NOMO-1 treated with dmso at 0.1 percent for 144 hours (cell line): ENCODE data around the gene PDE11A.

Experiments used
- DNase-seq: peaks from one replicate; lab custom pipeline; 2025; ENCODE audit not compliant: unreplicated experiment; lab: John Stamatoyannopoulos, UW

Gene PDE11A

GRCh38 chr2:177584030-177584692, 488.4 kb downstream of the PDE11A start:
- DNase-seq: no peak

GRCh38 chr2:177582000-177582399, 490.6 kb downstream of the PDE11A start:
- no peak for DNase-seq

- DNase-seq: no peak
These were observed 493.0 kb downstream of the PDE11A start for GRCh38 chr2:177579486-177580036.

GRCh38 chr2:177578454-177578853, 494.1 kb downstream of the PDE11A start:
- DNase-seq: no peak

GRCh38 chr2:177577075-177577474, 495.5 kb downstream of the PDE11A start:
- no peak for DNase-seq

GRCh38 chr2:177575358-177575757, 497.2 kb downstream of the PDE11A start:
- no peak for DNase-seq

- DNase-seq: no peak
These were observed 498.2 kb downstream of the PDE11A start for GRCh38 chr2:177574356-177574755.
